Stomach smooth muscle (tissue), 2 donors: ENCODE measurements around the gene CDC45.
"Not testable (repeated sequence)": the region's sequence is repeated elsewhere in the genome, so short reads cannot be mapped to it uniquely, and the experiment has no call there.

Experiments
- H3K27ac ChIP-seq: one replicate; pipeline ENCODE4 v1.7.0; 2013; ENCODE audit warnings: mild to moderate bottlenecking, low read length, inconsistent platforms
- H3K27me3 ChIP-seq, 2 donors: one replicate each; pipeline ENCODE4 v1.7.0; 2013; ENCODE audit warnings: low read length in 2 of 2; ENCODE audit not compliant: insufficient read depth in 2 of 2, control insufficient read depth in 1 of 2
- H3K36me3 ChIP-seq, 2 donors: one replicate each; pipeline ENCODE4 v1.7.0; 2013; ENCODE audit warnings: low read length in 2 of 2; ENCODE audit not compliant: control insufficient read depth in 2 of 2, insufficient read depth in 2 of 2
- H3K4me1 ChIP-seq: one replicate; pipeline ENCODE4 v1.7.0; 2013; ENCODE audit warnings: low read length; ENCODE audit not compliant: control insufficient read depth, insufficient read depth
- H3K4me3 ChIP-seq, 2 donors: one replicate each; pipeline ENCODE4 v1.7.0; 2013; ENCODE audit warnings: low read length in 2 of 2
- H3K9ac ChIP-seq, 2 donors: one replicate each; pipeline ENCODE4 v1.7.0; 2013; ENCODE audit warnings: low read length in 2 of 2, mild to moderate bottlenecking in 1 of 2
- H3K9me3 ChIP-seq, 2 donors: one replicate each; pipeline ENCODE4 v1.7.0; 2013; ENCODE audit warnings: low read length in 2 of 2; ENCODE audit not compliant: control insufficient read depth in 2 of 2
- donor health status: healthy.
- donor health status: Pancreatic carcinoma.

Gene CDC45

GRCh38 chr22:19524170-19525115 is 44.7 kb downstream of the CDC45 start, which contains the start of gene CLDN5:
TSS of gene CLDN5 (minus strand) at chr22:19524410. CDS start at chr22:19524255, 155 bp downstream.
- Histone ChIP-seq H3K27ac (no peak within 1 kb of the TSS), H3K36me3 (no peaks in the 10 kb centered on the region), H3K27me3 (peaks cover 29% of the 10 kb centered on the region in 2 donors), H3K9ac (no peak within 1 kb of the TSS), H3K9me3 (no peaks in the 10 kb centered on the region), H3K4me1 (peaks cover 13% of the 10 kb centered on the region), H3K4me3 (peak within 1 kb of the TSS in 1 of 2 donors; percentile 54)

DNA sequence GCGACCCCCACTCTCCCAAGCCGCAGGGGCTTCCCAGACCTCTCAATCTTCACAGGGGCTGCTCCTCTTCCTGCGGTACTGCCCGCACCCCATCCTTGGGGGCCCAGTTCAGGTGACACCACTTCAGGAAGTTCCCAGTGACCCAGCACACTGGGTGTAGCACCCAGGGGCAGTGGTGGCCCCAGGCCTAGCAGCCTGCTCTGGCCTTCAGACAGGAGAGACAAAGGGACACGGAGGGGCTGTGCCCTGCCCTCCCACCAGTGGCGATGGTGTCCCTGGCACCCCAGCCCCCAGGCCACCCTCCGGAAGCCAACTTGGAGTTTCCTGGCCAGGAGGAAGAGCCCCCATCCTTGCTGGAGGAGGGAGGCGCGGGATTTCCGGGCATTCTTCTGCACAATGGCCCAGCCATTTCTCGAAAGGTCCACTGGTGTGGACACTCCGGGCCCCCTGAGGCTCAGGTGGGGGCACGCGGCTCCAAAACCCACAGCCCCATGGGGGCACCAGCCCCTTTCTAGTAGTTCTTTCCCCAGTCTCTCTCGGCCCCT is 45.5 kb downstream of the CDC45 start:
- Histone ChIP-seq H3K9ac (no peak overlapping the region), H3K36me3 (no peaks in the 10 kb centered on the region), H3K27ac (no peak overlapping the region), H3K4me1 (peaks cover 13% of the 10 kb centered on the region), H3K4me3 (no peak overlapping the region), H3K9me3 (no peaks in the 10 kb centered on the region), H3K27me3 (peaks cover 29% of the 10 kb centered on the region in 2 donors)

DNA sequence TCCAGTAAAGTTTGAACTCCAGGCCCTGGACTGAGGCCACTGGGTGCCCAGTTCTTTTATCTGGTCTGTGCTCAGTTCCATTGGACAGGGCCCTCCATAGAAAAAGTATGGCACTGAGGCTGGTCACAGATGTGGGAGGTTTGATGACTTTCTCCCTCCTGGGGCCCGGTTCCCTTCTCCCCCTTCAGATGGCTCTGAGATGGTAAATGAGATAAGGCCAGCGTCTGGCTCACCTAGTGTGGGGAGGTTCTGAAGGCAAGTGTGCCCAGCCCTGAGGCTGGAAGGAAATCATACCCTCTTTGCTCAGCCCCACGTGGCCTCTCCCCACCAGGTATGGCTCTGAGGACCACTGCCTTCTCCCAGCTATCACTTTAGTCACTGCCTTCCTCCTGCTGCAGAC is 45.9 kb downstream of the CDC45 start:
- Histone ChIP-seq H3K9ac (no peak overlapping the region), H3K27ac (no peak overlapping the region), H3K4me3 (no peak overlapping the region), H3K27me3 (peaks cover 29% of the 10 kb centered on the region in 2 donors), H3K36me3 (no peaks in the 10 kb centered on the region), H3K4me1 (peaks cover 13% of the 10 kb centered on the region), H3K9me3 (no peaks in the 10 kb centered on the region)

GRCh38 chr22:19526076-19526701 is 46.5 kb downstream of the CDC45 start:
- peaks cover 13% of the 10 kb centered on the region for H3K4me1 ChIP-seq
- peaks cover 29% of the 10 kb centered on the region in 2 donors for H3K27me3 ChIP-seq
- H3K27ac ChIP-seq: no peak overlapping the region
- no peak overlapping the region for H3K9ac ChIP-seq
- no peaks in the 10 kb centered on the region for H3K9me3 ChIP-seq
- no peaks in the 10 kb centered on the region for H3K36me3 ChIP-seq
- H3K4me3 ChIP-seq: no peak overlapping the region

- Histone ChIP-seq H3K4me3 (no peak overlapping the region), H3K4me1 (peaks cover 13% of the 10 kb centered on the region), H3K9ac (no peak overlapping the region), H3K27ac (no peak overlapping the region), H3K36me3 (no peaks in the 10 kb centered on the region), H3K27me3 (peaks cover 29% of the 10 kb centered on the region in 2 donors), H3K9me3 (no peaks in the 10 kb centered on the region)
Measured at GRCh38 chr22:19526702-19527111, 47.0 kb downstream of the CDC45 start.

GRCh38 chr22:19527321-19527721 is 47.6 kb downstream of the CDC45 start:
- no peak overlapping the region for H3K9ac ChIP-seq
- H3K27ac ChIP-seq: no peak overlapping the region
- H3K36me3 ChIP-seq: no peaks in the 10 kb centered on the region
- H3K4me3 ChIP-seq: no peak overlapping the region
- H3K9me3 ChIP-seq: no peaks in the 10 kb centered on the region
- H3K27me3 ChIP-seq: peaks cover 27 to 29% of the 10 kb centered on the region in 2 donors
- peaks cover 13% of the 10 kb centered on the region for H3K4me1 ChIP-seq

DNA sequence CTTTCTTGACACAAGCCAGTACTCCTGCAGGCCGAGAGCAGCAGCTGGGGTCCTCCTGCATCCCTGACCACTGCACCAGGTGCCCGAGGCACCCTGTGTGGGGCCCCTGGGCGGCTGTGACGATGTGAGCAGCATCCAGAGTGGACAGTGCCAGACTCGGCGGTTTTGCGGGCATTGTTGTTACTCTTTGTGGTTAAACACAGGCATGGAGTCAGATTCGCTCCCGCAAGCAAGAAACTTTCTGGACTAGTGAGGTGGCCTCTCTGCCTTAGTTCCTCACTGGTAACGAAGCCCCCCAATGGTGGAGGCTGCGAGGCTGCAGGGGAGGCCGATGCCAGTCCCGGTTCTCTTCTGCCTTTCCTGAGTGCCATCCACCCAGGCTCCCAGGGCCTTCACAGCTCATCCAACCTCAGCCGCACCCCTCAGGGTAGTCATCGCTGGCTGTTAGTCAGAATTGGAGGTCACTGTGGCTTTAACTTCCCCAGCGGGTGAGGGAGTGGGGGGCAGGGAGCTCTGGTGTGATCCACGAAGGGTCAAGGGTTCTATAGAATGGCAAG is 48.2 kb downstream of the CDC45 start:
- H3K4me3 ChIP-seq: no peak overlapping the region
- H3K36me3 ChIP-seq: no peaks in the 10 kb centered on the region
- H3K4me1 ChIP-seq: peaks cover 11% of the 10 kb centered on the region
- no peak overlapping the region for H3K9ac ChIP-seq
- peaks cover 26 to 27% of the 10 kb centered on the region in 2 donors for H3K27me3 ChIP-seq
- no peaks in the 10 kb centered on the region for H3K9me3 ChIP-seq
- no peak overlapping the region for H3K27ac ChIP-seq

- Histone ChIP-seq H3K36me3 (no peaks in the 10 kb centered on the region), H3K27me3 (peaks cover 8 to 20% of the 10 kb centered on the region in 2 donors), H3K27ac (no peak overlapping the region), H3K9me3 (no peaks in the 10 kb centered on the region), H3K9ac (no peak overlapping the region), H3K4me1 (no peaks in the 10 kb centered on the region), H3K4me3 (no peak overlapping the region)
Measured at GRCh38 chr22:19529811-19530210, 50.1 kb downstream of the CDC45 start.

DNA sequence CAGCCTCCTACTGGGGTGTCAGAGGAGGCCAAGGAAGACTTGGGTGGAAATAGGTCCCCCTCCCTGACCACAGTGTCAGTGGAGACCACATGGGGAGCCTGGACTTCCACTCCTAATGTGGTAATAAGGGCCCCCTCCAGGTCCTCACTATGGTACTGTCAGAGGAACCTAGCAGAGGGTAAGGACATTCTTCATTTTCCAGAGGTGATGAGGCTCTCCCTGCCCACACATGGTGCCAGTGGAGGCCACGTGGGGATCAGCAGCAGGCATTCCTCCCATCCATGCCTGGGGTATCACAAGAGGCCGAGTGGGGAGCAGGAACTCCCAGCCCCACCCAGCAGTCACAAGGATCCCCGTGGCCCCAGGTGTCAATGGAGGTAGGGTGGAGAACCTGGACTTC is 51.0 kb downstream of the CDC45 start:
- H3K36me3 ChIP-seq: no peaks in the 10 kb centered on the region
- H3K4me3 ChIP-seq: no peak overlapping the region
- no peaks in the 10 kb centered on the region for H3K4me1 ChIP-seq
- peaks cover 0 to 13% of the 10 kb centered on the region in 2 donors for H3K27me3 ChIP-seq
- H3K9ac ChIP-seq: no peak overlapping the region
- no peak overlapping the region for H3K27ac ChIP-seq
- no peaks in the 10 kb centered on the region for H3K9me3 ChIP-seq

- H3K27me3 ChIP-seq, H3K4me1 ChIP-seq, H3K9ac ChIP-seq, H3K27ac ChIP-seq, H3K9me3 ChIP-seq, H3K4me3 ChIP-seq, H3K36me3 ChIP-seq: not testable (repeated sequence)
Measured at GRCh38 chr22:19531327-19531726, 51.6 kb downstream of the CDC45 start.
